HCT116 (cell line): ENCODE measurements around the gene PCED1A. TPM values are rescaled to one million over a fixed set of nuclear protein-coding genes. Genes with fewer than 3 reads are reported as not detected.

Source experiments
- ATAC-seq: fragments of 200-7000 bp; cut with Tn5 transposase; 2 replicates; pipeline ENCODE4 v1.9.1; 2020; ENCODE audit warnings: mild to moderate bottlenecking, moderate library complexity
- BruUV-seq: library from RNA; stranded (reverse); fragments of 400-500 nt; replicated peaks from 2 replicates; lab custom pipeline; 2021; lab: Mats Ljungman, UMichigan
- CTCF ChIA-PET: fragments of 300-600 bp; sonication (Branson Sonifier 250); formaldehyde crosslinking; loops from one replicate; lab custom pipeline; 2021; ENCODE audit warnings: antibody characterized with exemption; lab: Charles Lee
- POLR2A ChIA-PET: fragments of 300-600, 350-600 bp; sonication (Branson Sonifier 250); formaldehyde crosslinking; loops from one replicate; lab custom pipeline; 2021; ENCODE audit warnings: antibody characterized with exemption; lab: Charles Lee
- RAD21 ChIA-PET, 2 experiments: fragments of 300-600 bp; sonication (Branson Sonifier 250); formaldehyde crosslinking; loops; one replicate each; lab custom pipeline; 2023; ENCODE audit warnings: low total read pairs in 2 of 2; ENCODE audit not compliant: uncharacterized antibody in 2 of 2, unreplicated experiment in 2 of 2, low non-redundant PET in 1 of 2; lab: Charles Lee
- DNase-seq: peaks from one replicate; pipeline ENCODE4 v3.0.0-alpha.2; 2010; ENCODE audit warnings: low read depth, low spot score
- H2AFZ ChIP-seq: fragments of 200-600 bp; shearing (Covaris generic), sonication (generic); 2 replicates; pipeline ENCODE4 v1.6.1; 2017; ENCODE audit warnings: low read depth, mixed run types, mixed read lengths, antibody characterized with exemption, low read length; ENCODE audit not compliant: poor library complexity, severe bottlenecking
- H3K27ac ChIP-seq: 2 replicates; pipeline ENCODE4 v1.5.1; 2012; ENCODE audit warnings: low read depth, low read length
- H3K27me3 ChIP-seq: fragments of 200-600 bp; sonication (generic); 2 replicates; pipeline ENCODE4 v1.6.1; 2016; ENCODE audit warnings: mixed run types, low read length, mixed read lengths; ENCODE audit not compliant: insufficient read depth
- H3K36me3 ChIP-seq, 2 experiments: fragments of 200-500 bp in 1 of 2; fragments of 200-600 bp in 1 of 2; sonication (Bioruptor generic) in 1 of 2; sonication (generic) in 1 of 2; 2 replicates each; pipeline versions ENCODE4 v1.5.1 to v1.6.1; 2014 to 2016; ENCODE audit warnings: low read length in 2 of 2, inconsistent platforms in 1 of 2, mixed read lengths in 1 of 2, mixed run types in 1 of 2; ENCODE audit not compliant: insufficient read depth in 2 of 2, control insufficient read depth in 1 of 2
- H3K4me1 ChIP-seq, 2 experiments: fragments of 200-600 bp in 1 of 2; sonication (generic) in 1 of 2; 2 replicates each; pipeline versions ENCODE4 v1.5.1 to v1.6.1; 2012 to 2017; ENCODE audit warnings: low read length in 2 of 2, inconsistent platforms in 1 of 2, mild to moderate bottlenecking in 1 of 2, mixed read lengths in 1 of 2, mixed run types in 1 of 2, moderate library complexity in 1 of 2; ENCODE audit not compliant: insufficient read depth in 2 of 2, control insufficient read depth in 1 of 2
- H3K4me2 ChIP-seq: fragments of 200-600 bp; sonication (generic); 2 replicates; pipeline ENCODE4 v1.6.1; 2017; ENCODE audit warnings: mixed run types, low read length, mixed read lengths
- H3K4me3 ChIP-seq, 2 experiments: fragments of 200-600 bp in 1 of 2; sonication (generic) in 1 of 2; replicated peaks in 1 of 2; 2 replicates each; pipeline ENCODE4 v1.5.1; 2011 to 2016; ENCODE audit warnings: low read length in 2 of 2, control low read depth in 1 of 2, low read depth in 1 of 2, mild to moderate bottlenecking in 1 of 2, mixed read lengths in 1 of 2, mixed run types in 1 of 2
- H3K79me2 ChIP-seq: fragments of 200-600 bp; sonication (generic); 2 replicates; pipeline ENCODE4 v1.6.1; 2017; ENCODE audit warnings: mild to moderate bottlenecking, mixed run types, low read length, moderate library complexity, mixed read lengths; ENCODE audit not compliant: insufficient read depth
- H3K9ac ChIP-seq: fragments of 200-600 bp; sonication (generic); 2 replicates; pipeline ENCODE4 v1.6.1; 2016; ENCODE audit warnings: low read length, mixed read lengths
- H3K9me2 ChIP-seq: fragments of 200-600 bp; sonication (generic), shearing (Covaris generic); 2 replicates; pipeline ENCODE4 v1.6.1; 2017; ENCODE audit warnings: mixed run types, mild to moderate bottlenecking, moderate library complexity; ENCODE audit not compliant: insufficient read depth
- H3K9me3 ChIP-seq, 2 experiments: fragments of 200-500 bp in 1 of 2; fragments of 200-600 bp in 1 of 2; sonication (Bioruptor generic) in 1 of 2; sonication (generic) in 1 of 2; 2 replicates each; pipeline ENCODE4 v1.6.1; 2014 to 2017; ENCODE audit warnings: low read length in 2 of 2, mixed read lengths in 2 of 2, inconsistent platforms in 1 of 2, low read depth in 1 of 2, mild to moderate bottlenecking in 1 of 2, mixed run types in 1 of 2, moderate library complexity in 1 of 2; ENCODE audit not compliant: control insufficient read depth in 1 of 2, insufficient read depth in 1 of 2
- H4K20me1 ChIP-seq: fragments of 200-600 bp; sonication (generic), shearing (Covaris generic); 2 replicates; pipeline ENCODE4 v1.6.1; 2017; ENCODE audit warnings: mixed run types, mild to moderate bottlenecking, moderate library complexity; ENCODE audit not compliant: insufficient read depth
- EGR1 ChIP-seq: IDR thresholded peaks from 2 replicates; pipeline ENCODE4 v1.6.1; 2012; ENCODE audit warnings: low read depth
- ELF1 ChIP-seq: IDR thresholded peaks from 2 replicates; pipeline ENCODE4 v1.6.1; 2012; ENCODE audit warnings: low read depth, borderline replicate concordance
- EZH2 ChIP-seq: fragments of 200-600 bp; sonication (generic); IDR thresholded peaks from 2 replicates; pipeline ENCODE4 v1.6.1; 2017; ENCODE audit warnings: antibody characterized with exemption, mixed run types
- EZH2phosphoT487 ChIP-seq: fragments of 200-600 bp; IDR thresholded peaks from 2 replicates; pipeline ENCODE4 v1.6.1; 2018; ENCODE audit warnings: antibody characterized with exemption, borderline replicate concordance
- JUND ChIP-seq: IDR thresholded peaks from 2 replicates; pipeline ENCODE4 v1.6.1; 2012
- POLR2A ChIP-seq: IDR thresholded peaks from 2 replicates; pipeline ENCODE4 v1.7.0; 2011; ENCODE audit warnings: borderline replicate concordance; ENCODE audit not compliant: insufficient read depth, insufficient read length; ENCODE audit errors: extremely low read depth
- RAD21 ChIP-seq: IDR thresholded peaks from 2 replicates; pipeline ENCODE4 v1.6.1; 2012; ENCODE audit warnings: low read depth, mild to moderate bottlenecking
- REST ChIP-seq: IDR thresholded peaks from 2 replicates; pipeline ENCODE4 v1.6.1; 2012; ENCODE audit warnings: low read depth
- SIN3A ChIP-seq: IDR thresholded peaks from 2 replicates; pipeline ENCODE4 v1.6.1; 2012; ENCODE audit warnings: low read depth
- SP1 ChIP-seq: IDR thresholded peaks from 2 replicates; pipeline ENCODE4 v1.6.1; 2012; ENCODE audit warnings: low read depth
- SRF ChIP-seq: IDR thresholded peaks from 2 replicates; pipeline ENCODE4 v1.6.1; 2012; ENCODE audit warnings: low read depth
- TCF7L2 ChIP-seq: IDR thresholded peaks from 2 replicates; pipeline ENCODE4 v1.7.0; 2011; ENCODE audit warnings: borderline replicate concordance, inconsistent platforms; ENCODE audit not compliant: insufficient read depth, insufficient read length; ENCODE audit errors: extremely low read depth
- YY1 ChIP-seq: IDR thresholded peaks from 2 replicates; pipeline ENCODE4 v1.6.1; 2011; ENCODE audit warnings: low read length, low read depth, moderate library complexity, mild to moderate bottlenecking; ENCODE audit not compliant: insufficient replicate concordance; ENCODE audit errors: extremely low read depth
- ZBTB33 ChIP-seq: IDR thresholded peaks from 2 replicates; pipeline ENCODE4 v1.6.1; 2011; ENCODE audit warnings: mild to moderate bottlenecking, low read length, moderate library complexity; ENCODE audit not compliant: insufficient replicate concordance; ENCODE audit errors: extremely low read depth
- ZFX ChIP-seq: fragments of 450-650 bp; IDR thresholded peaks from 2 replicates; pipeline ENCODE4 v1.6.1; 2017
- intact Hi-C: fragments of 100-400 bp; cut with micrococcal nuclease; formaldehyde crosslinking; loops from 2 replicates; pipeline ENCODE4 v1.10.0; 2022
- total RNA-seq: library from RNA; stranded (reverse); gene quantifications from one replicate; pipeline ENCODE4 v1.2.1, GENCODE V29; 2021; ENCODE audit not compliant: unreplicated experiment
- TF ChIP-seq, protein P1 (sequence below), 3 experiments: fragments of 200-600 bp in 1 of 3; sonication (generic) in 1 of 3; IDR thresholded peaks in 2 of 3; conservative IDR thresholded peaks in 1 of 3; 2 replicates each; pipeline ENCODE4 v1.5.1; 2012 to 2017; ENCODE audit warnings: low read depth in 2 of 3, low read length in 2 of 3, antibody characterized with exemption in 1 of 3, borderline replicate concordance in 1 of 3, control low read depth in 1 of 3, mild to moderate bottlenecking in 1 of 3, mixed read lengths in 1 of 3, mixed run types in 1 of 3, moderate library complexity in 1 of 3; ENCODE audit not compliant: insufficient read depth in 1 of 3

Gene PCED1A
- total RNA-seq, 1 experiment from 2014 or later = 31.8 TPM

GRCh38 chr20:2840138-2840966 lies at the start of gene PCED1A, which contains the start of gene VPS16 (continued):
- no peak for TF ChIP-seq RAD21
- no peak for TF ChIP-seq SRF
- peak; percentile 97 for TF ChIP-seq YY1
- peak; percentile 92 for TF ChIP-seq ELF1
- no peak for TF ChIP-seq SP1
- no peak for TF ChIP-seq TCF7L2
- TF ChIP-seq, all 23 proteins: peak for 7

DNA sequence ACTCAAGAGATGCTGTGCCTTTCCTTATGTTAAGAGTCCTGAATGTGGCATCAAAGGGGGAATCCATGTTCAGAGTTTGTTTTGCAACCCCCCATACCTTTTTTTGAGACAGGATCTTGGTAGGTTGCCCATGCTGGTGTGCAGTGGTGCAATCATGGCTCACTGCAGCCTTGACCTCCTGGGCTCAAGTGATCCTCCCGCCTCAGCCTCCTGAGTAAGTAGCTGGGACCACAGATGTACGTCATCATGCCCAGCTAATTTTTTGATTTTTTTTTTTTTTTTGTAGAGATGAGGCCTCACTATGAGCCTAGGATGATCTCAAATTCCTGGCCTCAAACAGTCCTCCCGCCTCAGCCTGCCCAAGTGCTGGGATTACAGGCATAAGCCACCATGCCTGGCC lies 49.3 kb upstream of the PCED1A start:
- intact Hi-C loops = no loop called here
- no peak overlapping the region for H3K27ac ChIP-seq
- no peaks in the 10 kb centered on the region for H3K9me2 ChIP-seq
- ATAC-seq (no peak), DNase-seq (no peak)
- H3K4me1 ChIP-seq = peaks cover 0 to 15% of the 10 kb centered on the region in 2 experiments; a peak in 2 of 4 replicates
- no peak overlapping the region for H2AFZ ChIP-seq
- H3K79me2 ChIP-seq = peaks cover 94% of the 10 kb centered on the region
- RAD21 ChIA-PET = no interaction called here
- no peaks in the 10 kb centered on the region; a peak in 1 of 4 replicates for H3K9me3 ChIP-seq
- H3K4me2 ChIP-seq = no peak overlapping the region
- no peaks in the 10 kb centered on the region for H3K36me3 ChIP-seq
- POLR2A ChIA-PET = no interaction called here
- CTCF ChIA-PET = no interaction called here
- no TSS peak for BruUV-seq
- no peak overlapping the region for H3K9ac ChIP-seq
- H4K20me1 ChIP-seq = no peaks in the 10 kb centered on the region
- no peak overlapping the region for H3K4me3 ChIP-seq
- no peak for TF ChIP-seq JUND
- no peak for TF ChIP-seq POLR2A
- TF ChIP-seq RAD21 = no peak
- no peak for TF ChIP-seq ZFX
- TF ChIP-seq, protein P1, sequence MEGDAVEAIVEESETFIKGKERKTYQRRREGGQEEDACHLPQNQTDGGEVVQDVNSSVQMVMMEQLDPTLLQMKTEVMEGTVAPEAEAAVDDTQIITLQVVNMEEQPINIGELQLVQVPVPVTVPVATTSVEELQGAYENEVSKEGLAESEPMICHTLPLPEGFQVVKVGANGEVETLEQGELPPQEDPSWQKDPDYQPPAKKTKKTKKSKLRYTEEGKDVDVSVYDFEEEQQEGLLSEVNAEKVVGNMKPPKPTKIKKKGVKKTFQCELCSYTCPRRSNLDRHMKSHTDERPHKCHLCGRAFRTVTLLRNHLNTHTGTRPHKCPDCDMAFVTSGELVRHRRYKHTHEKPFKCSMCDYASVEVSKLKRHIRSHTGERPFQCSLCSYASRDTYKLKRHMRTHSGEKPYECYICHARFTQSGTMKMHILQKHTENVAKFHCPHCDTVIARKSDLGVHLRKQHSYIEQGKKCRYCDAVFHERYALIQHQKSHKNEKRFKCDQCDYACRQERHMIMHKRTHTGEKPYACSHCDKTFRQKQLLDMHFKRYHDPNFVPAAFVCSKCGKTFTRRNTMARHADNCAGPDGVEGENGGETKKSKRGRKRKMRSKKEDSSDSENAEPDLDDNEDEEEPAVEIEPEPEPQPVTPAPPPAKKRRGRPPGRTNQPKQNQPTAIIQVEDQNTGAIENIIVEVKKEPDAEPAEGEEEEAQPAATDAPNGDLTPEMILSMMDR (IDR thresholded peaks at IDR 0.05 in 2 of 3, conservative IDR thresholded peaks at IDR 0.05 in 1 of 3; ENCODE audit: borderline replicate concordance in 1 of 3, insufficient read depth in 1 of 3, low read depth in 2 of 3, low read length in 2 of 3) = no peak
- TF ChIP-seq YY1 = no peak
- no peak for TF ChIP-seq TCF7L2
- TF ChIP-seq ELF1 = no peak
- TF ChIP-seq SIN3A = no peak
- no peak for TF ChIP-seq EZH2
- TF ChIP-seq EZH2phosphoT487 = no peak
- no peak for TF ChIP-seq ZBTB33
- TF ChIP-seq REST = no peak
- no peak for TF ChIP-seq EGR1
- TF ChIP-seq SP1 = no peak
- TF ChIP-seq SRF = no peak
- TF ChIP-seq, all 23 proteins: peak for 0
- H3K27me3 ChIP-seq = no peaks in the 10 kb centered on the region
